SK-N-SH (cell line): ENCODE measurements around the gene DAB2IP. TPM values are rescaled to one million over a fixed set of nuclear protein-coding genes. Genes with fewer than 3 reads are reported as not detected.

Source experiments
- CTCF ChIA-PET: fragments of 300-600, 350-600 bp; formaldehyde crosslinking; extraction: SDS; loops from one replicate; lab custom pipeline; 2021; lab: Yijun Ruan, JAX
- POLR2A ChIA-PET: fragments of 350-600 bp; sonication (Branson Sonifier 250); formaldehyde crosslinking; extraction: SDS; loops from one replicate; lab custom pipeline; 2020; ENCODE audit warnings: antibody characterized with exemption, inconsistent platforms; lab: Yijun Ruan, JAX
- DNase-seq: peaks from one replicate; pipeline ENCODE4 v3.0.0; 2012
- H2AFZ ChIP-seq: fragments of 200-600 bp; sonication (generic); 2 replicates; pipeline ENCODE4 v1.8.1; 2016; ENCODE audit warnings: antibody characterized with exemption, mild to moderate bottlenecking, low read depth
- H3F3A ChIP-seq: fragments of 200-600 bp; sonication (generic); replicated peaks from 2 replicates; pipeline ENCODE3; 2016; ENCODE audit warnings: antibody characterized with exemption, mild to moderate bottlenecking; ENCODE audit not compliant: insufficient read depth
- H3K27ac ChIP-seq, 2 experiments: fragments of 200-500 bp in 1 of 2; fragments of 200-600 bp in 1 of 2; sonication (Bioruptor generic) in 1 of 2; sonication (generic), shearing (Covaris generic) in 1 of 2; 2 replicates each; pipeline versions ENCODE4 v1.5.1 to v1.6.1; 2014 to 2016; ENCODE audit warnings: low read depth in 2 of 2, inconsistent platforms in 1 of 2, low read length in 1 of 2, mild to moderate bottlenecking in 1 of 2, mixed read lengths in 1 of 2
- H3K27me3 ChIP-seq: fragments of 200-600 bp; sonication (generic), shearing (Covaris generic); 2 replicates; pipeline ENCODE4 v1.6.1; 2016; ENCODE audit warnings: mixed run types; ENCODE audit not compliant: insufficient read depth
- H3K36me3 ChIP-seq, 2 experiments: fragments of 200-500 bp in 1 of 2; fragments of 200-600 bp in 1 of 2; sonication (Bioruptor generic) in 1 of 2; sonication (generic) in 1 of 2; replicated peaks in 1 of 2; 2 replicates each; pipeline versions ENCODE3 to v1.5.1; 2014 to 2016; ENCODE audit warnings: low read length in 1 of 2, mild to moderate bottlenecking in 1 of 2; ENCODE audit not compliant: insufficient read depth in 2 of 2, control insufficient read depth in 1 of 2
- H3K4me1 ChIP-seq, 2 experiments: fragments of 200-500 bp in 1 of 2; fragments of 200-600 bp in 1 of 2; sonication (Bioruptor generic) in 1 of 2; sonication (generic), shearing (Covaris generic) in 1 of 2; 2 replicates each; pipeline versions ENCODE4 v1.5.1 to v1.6.1; 2014 to 2016; ENCODE audit warnings: low read depth in 1 of 2, low read length in 1 of 2, mixed run types in 1 of 2; ENCODE audit not compliant: insufficient read depth in 2 of 2, control insufficient read depth in 1 of 2
- H3K4me2 ChIP-seq: fragments of 200-600 bp; sonication (generic), shearing (Covaris generic); 2 replicates; pipeline ENCODE4 v1.6.1; 2017; ENCODE audit warnings: mixed run types
- H3K4me3 ChIP-seq, 2 experiments: fragments of 200-500 bp in 1 of 2; fragments of 200-600 bp in 1 of 2; sonication (Bioruptor generic) in 1 of 2; sonication (generic), shearing (Covaris generic) in 1 of 2; 2 replicates each; pipeline versions ENCODE4 v1.5.1 to v1.8.1; 2014 to 2016; ENCODE audit warnings: low read depth in 2 of 2, inconsistent platforms in 1 of 2, low read length in 1 of 2, mild to moderate bottlenecking in 1 of 2, mixed read lengths in 1 of 2, moderate library complexity in 1 of 2
- H3K79me2 ChIP-seq: fragments of 200-600 bp; sonication (generic); 2 replicates; pipeline ENCODE4 v1.8.1; 2017; ENCODE audit warnings: mild to moderate bottlenecking; ENCODE audit not compliant: insufficient read depth
- H3K9ac ChIP-seq: fragments of 200-600 bp; sonication (generic); 2 replicates; pipeline ENCODE4 v1.6.1; 2017; ENCODE audit warnings: mixed run types
- H3K9me2 ChIP-seq: fragments of 200-600 bp; sonication (generic); 2 replicates; pipeline ENCODE4 v1.6.1; 2017; ENCODE audit warnings: mixed run types
- H3K9me3 ChIP-seq: fragments of 200-600 bp; sonication (generic); 2 replicates; pipeline ENCODE4 v1.6.1; 2017; ENCODE audit warnings: mixed run types, mild to moderate bottlenecking, moderate library complexity
- H4K20me1 ChIP-seq: fragments of 200-600 bp; sonication (generic); 2 replicates; pipeline ENCODE4 v1.6.1; 2017; ENCODE audit warnings: mild to moderate bottlenecking, mixed run types; ENCODE audit not compliant: insufficient read depth
- EP300 ChIP-seq, 2 experiments: IDR thresholded peaks; 2 replicates each; pipeline versions ENCODE4 v1.4.0 to v1.6.1; 2012; ENCODE audit warnings: borderline replicate concordance in 1 of 2, low read depth in 1 of 2, low read length in 1 of 2
- EZH2phosphoT487 ChIP-seq: fragments of 200-600 bp; sonication (generic); IDR thresholded peaks from 2 replicates; pipeline ENCODE4 v1.6.1; 2017; ENCODE audit warnings: low read depth, mixed run types, mild to moderate bottlenecking, antibody characterized with exemption, moderate library complexity, borderline replicate concordance
- FOXJ3 ChIP-seq: sonication (generic); formaldehyde crosslinking; IDR thresholded peaks from 2 replicates; pipeline ENCODE4 v1.5.1; 2020; ENCODE audit warnings: mild to moderate bottlenecking, missing genetic modification reagents
- GABPA ChIP-seq: IDR thresholded peaks from 2 replicates; pipeline ENCODE4 v1.4.0; 2012; ENCODE audit warnings: low read depth, mild to moderate bottlenecking
- GATA2 ChIP-seq: sonication (generic); formaldehyde crosslinking; IDR thresholded peaks from 2 replicates; pipeline ENCODE4 v1.5.0; 2020; ENCODE audit warnings: mild to moderate bottlenecking, missing genetic modification reagents
- MEF2A ChIP-seq: IDR thresholded peaks from 2 replicates; pipeline ENCODE4 v1.4.0; 2012; ENCODE audit warnings: low read depth, borderline replicate concordance
- MXI1 ChIP-seq: IDR thresholded peaks from 2 replicates; pipeline ENCODE4 v1.6.1; 2012; ENCODE audit warnings: mild to moderate bottlenecking, low read depth, low read length, improper control_type of control experiment
- NFIC ChIP-seq: IDR thresholded peaks from 2 replicates; pipeline ENCODE4 v1.4.0; 2012; ENCODE audit warnings: borderline replicate concordance
- NRF1 ChIP-seq: IDR thresholded peaks from 2 replicates; pipeline ENCODE4 v1.6.1; 2012; ENCODE audit warnings: low read depth, mild to moderate bottlenecking, low read length
- RCOR1 ChIP-seq: fragments of 150-350 bp; IDR thresholded peaks from 2 replicates; pipeline ENCODE4 v1.6.1; 2017; ENCODE audit warnings: antibody characterized with exemption, low read length
- RFX5 ChIP-seq: IDR thresholded peaks from 2 replicates; pipeline ENCODE4 v1.6.1; 2012; ENCODE audit warnings: mild to moderate bottlenecking, improper control_type of control experiment, low read length
- TAF1 ChIP-seq: IDR thresholded peaks from 2 replicates; pipeline ENCODE4 v1.6.1; 2012; ENCODE audit warnings: low read depth, mild to moderate bottlenecking, low read length, moderate library complexity, borderline replicate concordance
- TCF12 ChIP-seq: IDR thresholded peaks from 2 replicates; pipeline ENCODE4 v1.4.0; 2012
- TEAD4 ChIP-seq: IDR thresholded peaks from 2 replicates; pipeline ENCODE4 v1.4.0; 2012; ENCODE audit warnings: mild to moderate bottlenecking, borderline replicate concordance; ENCODE audit not compliant: insufficient read depth
- YY1 ChIP-seq: IDR thresholded peaks from 2 replicates; pipeline ENCODE4 v1.4.0; 2012; ENCODE audit warnings: low read depth, mild to moderate bottlenecking
- WGBS: methylation state at CpG from one replicate; pipeline ENCODE4 v1.1.6; 2017; ENCODE audit warnings: low lambda C conversion rate; 5-methylcytosine and 5-hydroxymethylcytosine counted together
- polyA plus RNA-seq, 3 experiments: library from polyadenylated mRNA; depleted of rRNA; stranded (reverse); fragments of >200 nt; gene quantifications; 2 replicates each; pipeline ENCODE4 v1.2.3, GENCODE V29; 2012
- TF ChIP-seq, protein P1 (sequence below): IDR thresholded peaks from 2 replicates; pipeline ENCODE4 v1.4.0; 2012; ENCODE audit warnings: low read depth, borderline replicate concordance
- TF ChIP-seq, protein P2 (sequence below): IDR thresholded peaks from 2 replicates; pipeline ENCODE4 v1.4.0; 2012; ENCODE audit warnings: low read depth, borderline replicate concordance
- TF ChIP-seq, protein P3 (sequence below): IDR thresholded peaks from 2 replicates; pipeline ENCODE4 v1.4.0; 2012; ENCODE audit warnings: low read depth
- TF ChIP-seq, protein P4 (sequence below): fragments of 200-600 bp; sonication (generic); IDR thresholded peaks from 2 replicates; pipeline ENCODE4 v1.6.1; 2017; ENCODE audit warnings: antibody characterized with exemption, mild to moderate bottlenecking, moderate library complexity
- TF ChIP-seq, protein P5 (sequence below): IDR thresholded peaks from 2 replicates; pipeline ENCODE4; 2012

The DAB2IP gene
- polyA plus RNA-seq, 1 of the 3 experiments (the other 2 are of a cell fraction), result 21.4 TPM

DNA sequence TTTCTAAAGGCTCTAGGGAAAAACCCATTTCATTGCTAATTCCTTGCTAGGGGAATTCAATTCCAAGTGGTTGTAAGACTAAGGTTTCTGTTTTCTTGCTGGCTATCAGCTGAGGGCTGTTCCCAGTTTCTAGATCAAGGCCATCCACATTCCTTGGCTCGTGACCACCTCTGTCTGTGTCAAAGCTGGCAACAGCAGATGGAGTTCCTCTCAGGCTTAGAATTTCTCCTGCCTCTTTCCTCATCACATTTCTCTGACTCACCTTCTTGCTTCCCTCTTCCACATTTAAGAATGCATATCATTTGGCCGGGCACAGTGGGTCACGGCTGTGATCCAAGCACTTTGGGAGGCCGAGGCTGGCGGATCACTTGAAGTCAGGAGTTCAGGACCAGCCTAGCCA is 19.0 kb downstream of the DAB2IP start:
- H4K20me1 ChIP-seq, result 0 out of 2 replicates have a peak, but pooled peaks cover 4% of the 10 kb centered on the region
- no peaks in the 10 kb centered on the region for H3K27me3 ChIP-seq
- no peak overlapping the region for H2AFZ ChIP-seq
- POLR2A ChIA-PET, result no interaction called here
- H3K27ac ChIP-seq, result no peak overlapping the region
- H3K4me2 ChIP-seq, result no peak overlapping the region
- no peaks in the 10 kb centered on the region for H3K9me3 ChIP-seq
- no peaks in the 10 kb centered on the region for H3K36me3 ChIP-seq
- no peak overlapping the region for H3K9ac ChIP-seq
- H3K79me2 ChIP-seq, result no peaks in the 10 kb centered on the region
- no peak overlapping the region for H3K4me3 ChIP-seq
- TF ChIP-seq RCOR1, result no peak
- TF ChIP-seq RFX5, result no peak
- no peak for TF ChIP-seq GABPA
- TF ChIP-seq YY1, result no peak
- no peak for TF ChIP-seq NRF1
- TF ChIP-seq, all 33 proteins: peak for 0
- 89% methylated on average over 5 of the region's 5 CpGs for WGBS
- Histone ChIP-seq H3K4me1 (peaks cover 10 to 11% of the 10 kb centered on the region in 2 experiments; a peak in 2 of 4 replicates), H3K9me2 (no peaks in the 10 kb centered on the region), H3F3A (no peaks in the 10 kb centered on the region)
- CTCF ChIA-PET, result interaction anchor here (1.1 to 1.6 kb wide), 2 partner anchors 28 to 35 kb away, joined by 3 read pairs; no protein-coding TSS in a partner anchor
- DNase-seq, result no peak

DNA sequence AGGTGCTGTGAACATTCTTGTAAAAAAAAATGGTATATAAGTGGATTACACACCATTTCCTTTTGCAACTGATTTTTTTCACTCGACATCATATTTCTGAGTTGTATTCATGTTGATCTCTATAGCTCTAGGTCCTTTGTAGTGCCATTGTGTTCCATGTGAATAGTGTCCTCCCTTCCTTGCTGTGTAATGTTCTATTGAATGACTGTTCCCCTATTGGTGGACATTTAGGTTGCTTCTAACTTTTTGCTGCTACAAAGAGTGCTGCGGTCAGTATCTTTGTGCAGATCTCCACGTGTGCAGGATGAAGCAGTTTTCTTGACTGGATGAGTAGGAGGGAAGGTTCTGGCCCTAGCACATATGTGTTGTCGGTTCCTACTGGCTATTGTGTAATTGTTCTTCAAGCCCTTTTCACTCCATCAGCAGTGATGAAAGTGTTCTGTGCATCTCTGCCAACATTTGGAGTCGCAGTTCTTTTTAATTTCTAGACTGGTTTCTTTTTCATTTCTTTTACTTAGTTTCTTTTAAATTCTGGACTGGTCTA is 20.2 kb downstream of the DAB2IP start:
- H3K9me3 ChIP-seq, result no peaks in the 10 kb centered on the region
- no peaks in the 10 kb centered on the region for H3K9me2 ChIP-seq
- no peaks in the 10 kb centered on the region for H3F3A ChIP-seq
- no peak for DNase-seq
- POLR2A ChIA-PET, result no interaction called here
- H3K9ac ChIP-seq, result no peak overlapping the region
- peaks cover 14 to 23% of the 10 kb centered on the region in 2 experiments; a peak in 2 of 4 replicates for H3K4me1 ChIP-seq
- H3K79me2 ChIP-seq, result no peaks in the 10 kb centered on the region
- no peaks in the 10 kb centered on the region for H3K27me3 ChIP-seq
- H3K36me3 ChIP-seq, result no peaks in the 10 kb centered on the region
- no peak overlapping the region for H2AFZ ChIP-seq
- H4K20me1 ChIP-seq, result peaks cover 6% of the 10 kb centered on the region; the same call in 1 of the 2 replicates
- no peak overlapping the region for H3K4me2 ChIP-seq
- H3K4me3 ChIP-seq, result no peak overlapping the region
- CTCF ChIA-PET, result interaction anchor here (1.6 to 3.3 kb wide), 2 partner anchors 13 to 30 kb away, joined by 3 to 17 read pairs; no protein-coding TSS in a partner anchor
- H3K27ac ChIP-seq, result no peak overlapping the region
- WGBS, result 62% methylated on average over 5 of the region's 5 CpGs
- TF ChIP-seq, protein P1, sequence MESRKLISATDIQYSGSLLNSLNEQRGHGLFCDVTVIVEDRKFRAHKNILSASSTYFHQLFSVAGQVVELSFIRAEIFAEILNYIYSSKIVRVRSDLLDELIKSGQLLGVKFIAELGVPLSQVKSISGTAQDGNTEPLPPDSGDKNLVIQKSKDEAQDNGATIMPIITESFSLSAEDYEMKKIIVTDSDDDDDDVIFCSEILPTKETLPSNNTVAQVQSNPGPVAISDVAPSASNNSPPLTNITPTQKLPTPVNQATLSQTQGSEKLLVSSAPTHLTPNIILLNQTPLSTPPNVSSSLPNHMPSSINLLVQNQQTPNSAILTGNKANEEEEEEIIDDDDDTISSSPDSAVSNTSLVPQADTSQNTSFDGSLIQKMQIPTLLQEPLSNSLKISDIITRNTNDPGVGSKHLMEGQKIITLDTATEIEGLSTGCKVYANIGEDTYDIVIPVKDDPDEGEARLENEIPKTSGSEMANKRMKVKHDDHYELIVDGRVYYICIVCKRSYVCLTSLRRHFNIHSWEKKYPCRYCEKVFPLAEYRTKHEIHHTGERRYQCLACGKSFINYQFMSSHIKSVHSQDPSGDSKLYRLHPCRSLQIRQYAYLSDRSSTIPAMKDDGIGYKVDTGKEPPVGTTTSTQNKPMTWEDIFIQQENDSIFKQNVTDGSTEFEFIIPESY, result no peak
- no peak for TF ChIP-seq FOXJ3 (CRISPR knock-in tag)
- no peak for TF ChIP-seq EZH2phosphoT487
- no peak for TF ChIP-seq TEAD4
- TF ChIP-seq GATA2 (CRISPR knock-in tag), result no peak
- no peak for TF ChIP-seq TAF1
- TF ChIP-seq, protein P2, sequence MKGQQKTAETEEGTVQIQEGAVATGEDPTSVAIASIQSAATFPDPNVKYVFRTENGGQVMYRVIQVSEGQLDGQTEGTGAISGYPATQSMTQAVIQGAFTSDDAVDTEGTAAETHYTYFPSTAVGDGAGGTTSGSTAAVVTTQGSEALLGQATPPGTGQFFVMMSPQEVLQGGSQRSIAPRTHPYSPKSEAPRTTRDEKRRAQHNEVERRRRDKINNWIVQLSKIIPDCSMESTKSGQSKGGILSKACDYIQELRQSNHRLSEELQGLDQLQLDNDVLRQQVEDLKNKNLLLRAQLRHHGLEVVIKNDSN, result no peak
- TF ChIP-seq, protein P3, sequence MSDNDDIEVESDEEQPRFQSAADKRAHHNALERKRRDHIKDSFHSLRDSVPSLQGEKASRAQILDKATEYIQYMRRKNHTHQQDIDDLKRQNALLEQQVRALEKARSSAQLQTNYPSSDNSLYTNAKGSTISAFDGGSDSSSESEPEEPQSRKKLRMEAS, result no peak
- no peak for TF ChIP-seq MEF2A
- TF ChIP-seq NRF1, result no peak
- TF ChIP-seq, protein P4, sequence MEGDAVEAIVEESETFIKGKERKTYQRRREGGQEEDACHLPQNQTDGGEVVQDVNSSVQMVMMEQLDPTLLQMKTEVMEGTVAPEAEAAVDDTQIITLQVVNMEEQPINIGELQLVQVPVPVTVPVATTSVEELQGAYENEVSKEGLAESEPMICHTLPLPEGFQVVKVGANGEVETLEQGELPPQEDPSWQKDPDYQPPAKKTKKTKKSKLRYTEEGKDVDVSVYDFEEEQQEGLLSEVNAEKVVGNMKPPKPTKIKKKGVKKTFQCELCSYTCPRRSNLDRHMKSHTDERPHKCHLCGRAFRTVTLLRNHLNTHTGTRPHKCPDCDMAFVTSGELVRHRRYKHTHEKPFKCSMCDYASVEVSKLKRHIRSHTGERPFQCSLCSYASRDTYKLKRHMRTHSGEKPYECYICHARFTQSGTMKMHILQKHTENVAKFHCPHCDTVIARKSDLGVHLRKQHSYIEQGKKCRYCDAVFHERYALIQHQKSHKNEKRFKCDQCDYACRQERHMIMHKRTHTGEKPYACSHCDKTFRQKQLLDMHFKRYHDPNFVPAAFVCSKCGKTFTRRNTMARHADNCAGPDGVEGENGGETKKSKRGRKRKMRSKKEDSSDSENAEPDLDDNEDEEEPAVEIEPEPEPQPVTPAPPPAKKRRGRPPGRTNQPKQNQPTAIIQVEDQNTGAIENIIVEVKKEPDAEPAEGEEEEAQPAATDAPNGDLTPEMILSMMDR, result no peak
- TF ChIP-seq TCF12, result no peak
- TF ChIP-seq NFIC, result no peak
- TF ChIP-seq EP300 (IDR thresholded peaks at IDR 0.05; ENCODE audit: borderline replicate concordance in 1 of 2, low read depth in 1 of 2, low read length in 1 of 2), result no peak
- no peak for TF ChIP-seq MXI1
- TF ChIP-seq, protein P5, sequence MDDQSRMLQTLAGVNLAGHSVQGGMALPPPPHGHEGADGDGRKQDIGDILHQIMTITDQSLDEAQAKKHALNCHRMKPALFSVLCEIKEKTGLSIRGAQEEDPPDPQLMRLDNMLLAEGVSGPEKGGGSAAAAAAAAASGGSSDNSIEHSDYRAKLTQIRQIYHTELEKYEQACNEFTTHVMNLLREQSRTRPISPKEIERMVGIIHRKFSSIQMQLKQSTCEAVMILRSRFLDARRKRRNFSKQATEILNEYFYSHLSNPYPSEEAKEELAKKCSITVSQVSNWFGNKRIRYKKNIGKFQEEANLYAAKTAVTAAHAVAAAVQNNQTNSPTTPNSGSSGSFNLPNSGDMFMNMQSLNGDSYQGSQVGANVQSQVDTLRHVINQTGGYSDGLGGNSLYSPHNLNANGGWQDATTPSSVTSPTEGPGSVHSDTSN, result no peak
